GM18499 (cell line): ENCODE data around the gene CA5A.
"Not testable (repeated sequence)": the region's sequence is repeated elsewhere in the genome, so short reads cannot be mapped to it uniquely, and the experiment has no call there.

Experiments
- ATAC-seq: cut with Tn5 transposase; IDR thresholded peaks from one replicate; pipeline ENCODE4 v1.9.1; 2021; ENCODE audit warnings: moderate number of reproducible peaks; ENCODE audit not compliant: insufficient read depth, unreplicated experiment

CA5A gene

DNA sequence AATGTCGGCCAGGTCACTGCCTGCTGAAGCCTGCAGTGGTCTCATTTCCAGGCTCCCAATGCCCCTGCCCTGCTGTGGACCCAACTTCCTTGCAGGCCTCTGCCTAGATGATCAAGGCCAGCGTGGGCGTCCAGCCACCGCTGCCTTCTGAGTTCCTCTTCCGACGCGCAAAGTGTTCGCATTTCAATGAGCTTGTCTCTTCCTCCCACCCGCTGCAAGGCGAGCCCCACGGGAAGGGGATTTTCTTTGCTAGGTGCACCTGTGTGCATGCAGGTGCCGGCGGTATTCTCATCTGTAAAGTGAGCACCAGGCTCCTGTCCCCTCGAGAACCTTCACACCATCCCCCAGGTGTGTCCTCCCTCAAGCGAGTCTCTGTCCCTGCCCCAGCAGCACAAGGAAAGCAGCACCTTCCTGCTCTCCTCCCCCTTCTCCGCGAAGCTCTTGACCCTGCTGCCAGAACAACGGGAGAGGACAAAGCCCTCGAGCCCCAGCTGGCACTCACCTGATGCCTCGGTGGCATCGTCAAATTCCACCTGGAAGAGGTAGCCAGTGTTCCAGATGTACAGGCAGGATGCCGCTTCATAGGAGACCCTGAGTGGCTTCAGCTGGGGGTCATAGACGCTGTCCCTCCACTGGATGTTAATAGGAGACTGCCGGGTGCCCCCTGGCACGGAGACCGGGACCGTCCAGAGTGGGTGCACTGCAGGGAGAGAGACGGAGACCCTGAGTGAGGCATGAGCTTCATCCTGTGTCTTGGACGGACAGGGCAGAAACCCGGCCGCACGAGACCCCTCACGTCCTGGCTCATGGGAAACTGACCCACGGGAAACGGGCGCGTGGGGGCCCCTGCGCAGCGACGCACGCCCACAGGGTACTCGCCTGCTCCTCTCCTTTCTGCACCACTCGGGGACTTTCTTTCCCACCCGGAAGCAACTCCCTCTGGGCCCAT is 9.8 kb downstream of the CA5A start:
- ATAC-seq = no peak

DNA sequence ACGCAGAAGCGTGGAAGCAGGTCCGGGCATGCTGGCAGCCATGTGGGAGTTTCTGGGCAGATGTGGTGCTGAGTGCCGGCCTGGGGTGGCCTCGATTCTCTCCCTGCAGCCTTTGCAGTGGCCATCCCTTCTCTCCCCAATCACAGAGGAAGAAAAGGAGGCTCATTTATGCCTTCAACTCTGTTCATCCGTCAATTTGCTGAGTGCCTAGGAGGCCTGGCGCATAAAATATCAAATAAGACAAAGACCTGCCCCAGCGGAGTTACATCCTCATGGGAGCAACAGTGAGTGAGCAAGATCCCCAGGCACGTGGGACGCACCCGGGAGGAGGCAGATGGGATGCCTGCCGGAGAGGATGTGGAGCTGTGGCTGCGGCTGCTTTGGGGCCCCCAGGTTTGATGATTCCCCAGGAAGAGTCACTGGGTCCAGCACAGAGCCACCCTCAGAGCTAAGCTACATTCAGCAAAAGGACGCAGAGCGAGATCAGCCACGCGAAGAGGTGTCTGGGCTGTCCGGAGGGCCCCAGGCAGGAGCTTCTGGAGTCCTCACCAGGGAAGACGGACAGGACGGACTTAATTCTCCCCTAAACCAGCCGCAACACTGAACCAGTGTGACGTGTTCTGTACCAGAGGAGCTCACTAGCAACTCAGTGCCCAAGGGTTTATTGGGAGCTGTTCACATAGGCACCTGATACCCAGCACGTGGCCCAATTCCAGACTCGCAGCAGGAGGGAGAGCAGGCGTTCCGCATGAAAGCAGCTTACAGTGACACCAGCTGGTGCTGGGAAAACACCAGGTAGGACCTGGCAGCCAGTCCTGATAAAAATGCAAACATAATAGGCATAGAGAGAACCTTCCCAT is 11.3 kb downstream of the CA5A start:
- ATAC-seq = no peak

DNA sequence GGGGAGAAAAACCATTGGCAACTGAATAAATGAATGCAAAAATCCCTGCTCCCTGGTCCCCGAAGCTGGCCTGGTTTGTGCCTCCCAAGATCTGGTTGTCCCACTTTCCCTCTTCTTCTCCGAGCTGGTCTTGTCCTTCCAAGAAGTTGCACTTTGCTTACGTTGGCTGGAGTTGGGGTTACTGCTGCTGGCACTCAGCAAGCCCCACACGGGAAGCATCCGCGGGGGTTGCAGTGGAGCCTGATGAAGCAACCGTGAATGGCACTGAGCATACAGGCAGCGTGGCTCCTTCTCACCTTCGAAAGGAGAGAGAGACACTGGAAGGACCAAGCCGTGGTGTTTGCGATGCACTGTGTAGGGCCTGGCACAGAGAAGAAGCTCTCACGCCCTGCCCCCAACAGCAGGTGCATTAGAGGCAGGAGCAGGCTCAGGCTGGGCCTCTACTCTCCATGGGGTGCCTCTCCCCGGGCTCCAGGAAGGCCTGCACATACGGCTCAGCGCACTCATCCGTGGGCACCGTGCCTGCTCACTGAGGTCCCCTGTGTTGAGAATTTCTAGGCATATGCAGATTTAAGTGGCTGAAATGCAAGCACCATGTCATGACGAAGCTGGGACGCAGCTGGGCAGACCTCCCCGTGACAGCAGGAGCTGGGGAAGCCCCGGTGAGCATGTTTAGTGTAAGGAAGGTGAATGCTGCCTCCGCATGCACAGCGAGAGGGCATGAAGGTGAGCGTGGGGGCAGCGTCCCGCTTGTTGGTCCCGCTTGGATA is 12.1 kb downstream of the CA5A start:
- no peak for ATAC-seq

DNA sequence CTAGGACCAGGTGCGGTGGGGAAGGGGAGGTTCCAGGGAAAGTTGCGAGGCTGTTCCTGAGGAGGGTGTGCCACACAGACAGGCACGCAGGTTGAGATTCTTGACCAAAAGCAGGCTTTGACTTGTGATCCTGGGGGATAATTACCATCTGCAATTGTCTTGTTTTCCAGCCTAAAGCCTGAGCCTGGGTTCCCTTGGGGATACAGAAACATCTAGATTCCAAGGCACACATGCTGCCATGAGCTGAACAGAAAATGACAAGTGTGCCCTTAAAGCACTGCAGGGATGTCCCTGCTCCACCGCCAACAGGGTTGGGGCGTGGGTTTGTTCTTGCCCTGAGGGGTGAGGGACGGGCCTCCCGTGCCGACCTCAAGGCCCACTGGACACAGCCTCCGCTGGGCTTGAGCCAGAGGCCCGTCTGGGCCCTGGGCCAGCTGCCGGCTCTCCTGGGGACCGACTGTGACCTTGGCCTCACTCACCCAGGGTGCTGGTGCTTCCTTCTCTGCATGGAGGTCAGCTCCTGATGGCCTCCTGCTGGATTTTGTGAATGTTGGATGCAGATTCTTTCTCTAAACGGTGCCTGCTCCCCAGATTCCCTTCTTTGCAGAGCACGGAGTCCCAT is 14.0 kb downstream of the CA5A start:
- no peak for ATAC-seq

DNA sequence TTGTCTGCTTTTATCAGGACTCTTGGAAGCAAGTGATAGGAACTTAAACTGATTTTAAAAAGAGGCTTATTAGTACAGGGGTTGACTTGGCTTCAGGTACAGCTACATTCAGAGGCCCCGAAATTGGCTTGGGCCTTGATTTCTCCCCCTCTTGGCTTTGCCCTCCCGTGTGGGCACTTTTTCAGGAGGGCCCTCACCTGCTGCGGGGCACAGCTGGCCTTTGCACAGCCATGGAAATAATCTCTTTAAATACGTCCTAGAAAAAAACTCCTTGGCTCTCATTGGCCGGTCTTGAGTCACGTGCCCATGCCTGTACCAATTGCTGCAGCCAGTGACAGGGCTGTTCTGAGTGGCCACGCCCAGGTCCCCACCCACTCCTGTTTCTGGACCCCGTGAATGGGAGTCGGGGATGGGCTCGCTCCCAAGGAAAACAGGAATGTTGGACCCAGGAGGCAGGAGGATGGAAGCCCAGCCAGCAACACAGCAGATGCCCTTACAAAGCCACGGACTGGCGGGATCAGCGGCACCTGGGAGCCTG is 15.0 kb downstream of the CA5A start:
- ATAC-seq = no peak

DNA sequence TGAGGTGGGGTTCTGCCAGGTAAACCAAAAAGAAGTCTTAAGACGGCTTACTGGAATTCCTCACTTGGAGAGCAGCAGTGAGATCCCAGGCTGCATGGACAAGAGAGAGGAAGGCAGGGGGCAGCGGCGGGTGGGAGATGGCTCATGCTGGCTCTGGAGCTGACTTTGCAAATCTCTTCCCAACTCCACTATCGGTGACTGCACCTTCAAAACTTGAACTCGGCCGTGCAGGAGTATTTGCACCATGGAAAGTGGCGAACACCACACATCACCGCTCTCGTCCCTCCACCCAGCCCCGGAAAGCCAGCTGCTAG is 16.7 kb downstream of the CA5A start:
- ATAC-seq = no peak

DNA sequence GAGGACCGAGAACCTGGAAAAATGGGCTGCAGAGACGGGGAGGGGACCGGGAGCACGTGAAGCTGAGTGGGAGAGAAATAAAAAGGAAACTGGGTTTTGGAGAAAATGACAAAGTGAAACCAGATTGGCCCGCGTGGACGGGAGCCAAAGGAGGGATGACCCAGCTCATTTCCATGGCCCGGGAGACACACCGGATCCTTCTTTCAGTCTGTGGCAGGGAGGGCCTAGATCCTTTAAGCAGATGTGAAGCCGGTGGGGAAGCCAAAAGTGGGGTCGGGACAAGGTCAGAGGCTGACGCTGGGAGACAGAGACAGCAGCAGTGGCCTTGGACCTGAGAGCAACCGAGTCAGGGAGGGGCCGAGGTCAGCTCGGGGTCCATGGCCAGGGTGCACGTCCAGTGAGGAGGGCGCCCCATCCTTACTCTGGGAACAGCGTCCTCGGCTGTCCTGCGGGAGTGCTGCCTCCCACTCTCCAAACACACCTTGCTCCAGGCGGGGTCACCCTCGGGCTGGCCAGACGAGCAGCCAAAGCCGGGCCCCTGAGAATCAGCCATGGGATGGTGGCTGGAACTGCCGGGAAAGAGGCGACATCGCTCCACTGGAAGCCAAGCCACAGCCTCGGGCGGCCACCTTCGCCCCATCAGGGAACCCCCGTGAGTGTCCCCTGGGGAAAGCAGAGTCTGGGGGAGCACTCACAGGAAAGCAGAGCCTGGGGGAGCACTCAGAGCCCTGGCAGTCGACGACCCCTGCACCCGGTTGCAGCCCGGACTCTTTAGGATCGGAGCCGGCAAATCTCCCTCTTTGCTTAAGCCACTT is 17.3 kb downstream of the CA5A start:
- ATAC-seq = no peak

DNA sequence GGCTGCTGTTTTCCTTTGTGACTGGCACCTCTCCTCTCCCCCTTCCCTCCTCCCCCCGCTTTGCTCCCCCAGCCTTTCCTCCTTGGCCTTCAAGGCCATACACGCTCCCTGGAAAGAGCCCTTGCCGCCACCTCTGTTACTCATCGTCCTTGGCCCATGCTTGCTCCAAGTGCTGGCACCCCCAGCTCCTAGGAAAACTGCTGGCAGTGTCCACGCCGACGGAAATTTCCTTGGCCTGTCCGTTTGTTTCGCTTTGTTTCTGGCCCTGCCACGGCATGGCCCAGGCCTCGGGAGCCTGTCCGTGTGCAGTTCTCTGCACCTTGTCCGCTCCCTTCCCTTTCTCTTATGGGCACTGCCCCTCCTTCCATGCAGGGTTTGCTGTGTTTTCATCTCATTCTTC is 18.0 kb downstream of the CA5A start:
- ATAC-seq = no peak

DNA sequence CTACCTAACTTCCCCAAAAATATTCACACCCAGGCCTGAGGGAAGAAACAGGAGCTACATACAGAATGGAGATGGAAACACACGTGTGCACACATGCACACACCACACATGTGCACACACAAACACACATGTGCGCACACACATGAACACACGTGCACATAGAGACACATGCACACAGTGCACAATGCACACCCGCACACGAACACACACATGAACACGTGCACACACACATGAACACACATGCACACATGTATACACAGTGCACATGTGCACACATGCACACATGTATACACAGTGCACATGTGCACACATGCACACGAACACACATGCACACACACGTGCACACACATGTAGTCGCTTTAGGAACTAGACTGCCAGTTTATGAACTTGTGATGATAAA is 18.8 kb downstream of the CA5A start:
- no peak for ATAC-seq

DNA sequence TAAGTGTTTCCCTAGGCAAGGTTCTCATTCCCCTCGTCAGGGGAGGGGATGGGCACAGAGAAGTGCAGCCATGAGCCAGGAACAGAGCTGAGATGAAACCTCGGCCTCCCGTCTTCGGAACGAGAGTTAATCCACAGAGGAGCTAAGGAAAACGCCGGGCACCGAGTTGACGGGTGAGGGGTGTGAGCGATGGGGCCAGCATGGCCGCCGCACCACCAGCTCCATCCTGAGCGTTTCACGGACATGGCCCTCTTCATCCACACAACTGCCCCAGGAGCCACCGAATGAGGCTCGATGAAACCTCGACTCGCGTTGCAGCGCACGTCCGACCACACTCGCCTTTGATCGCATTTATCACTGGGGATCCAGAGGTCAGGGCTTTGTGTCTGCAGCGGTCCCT is 21.5 kb downstream of the CA5A start:
- ATAC-seq = no peak

DNA sequence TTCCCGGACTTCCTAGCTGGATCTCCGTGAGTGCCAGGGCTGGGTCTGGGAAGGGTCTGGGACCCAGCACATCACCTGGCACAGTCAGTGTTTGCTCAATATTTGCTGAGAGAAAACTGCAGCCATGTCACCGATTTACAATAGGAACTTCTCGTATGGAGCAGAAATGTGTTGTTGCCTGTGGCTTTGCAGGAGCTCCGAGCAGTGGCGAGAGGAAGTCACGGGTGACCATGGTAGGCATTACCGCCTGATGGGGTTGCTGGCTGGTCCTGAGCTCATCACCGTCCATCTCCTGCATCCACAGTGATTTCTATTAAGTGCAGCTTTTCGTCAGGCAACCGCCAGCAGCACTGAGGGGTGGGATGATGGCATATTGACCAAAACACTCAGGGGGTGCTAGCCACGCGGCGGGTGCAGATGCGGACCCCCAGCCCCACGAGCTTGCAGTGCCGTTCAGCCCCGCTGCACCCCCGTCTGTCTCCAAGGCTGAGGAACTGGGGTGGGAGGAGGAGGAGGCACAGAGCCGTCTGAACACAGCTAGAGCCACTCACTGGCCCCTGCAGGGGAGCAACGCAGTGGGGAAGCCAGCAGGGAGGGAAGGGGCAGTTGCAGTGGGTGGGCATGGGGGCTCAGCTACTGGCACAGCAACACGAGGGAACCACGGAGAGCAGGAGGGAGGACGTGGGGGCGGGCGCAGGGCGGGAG is 22.2 kb downstream of the CA5A start:
- ATAC-seq = not testable (repeated sequence)

DNA sequence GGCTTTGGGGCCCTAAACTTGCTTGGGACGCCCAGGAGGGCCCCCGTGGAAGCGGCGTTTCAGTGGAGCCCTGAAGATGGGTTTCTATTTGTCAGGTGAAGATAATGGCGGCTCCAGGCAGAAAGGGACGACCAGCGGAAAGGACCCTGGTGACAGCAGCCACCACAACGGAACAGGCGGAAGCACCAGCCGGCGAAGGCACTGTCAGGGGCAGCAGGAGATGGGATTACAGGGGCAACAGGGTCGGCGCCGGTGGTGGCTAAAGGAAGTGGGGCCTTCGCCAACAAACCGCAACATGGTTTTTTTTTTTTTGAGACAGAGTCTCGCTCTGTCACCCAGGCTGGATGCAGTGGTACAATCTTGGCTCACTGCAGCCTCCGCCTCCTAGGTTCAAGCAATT is 23.6 kb downstream of the CA5A start:
- not testable (repeated sequence) for ATAC-seq

DNA sequence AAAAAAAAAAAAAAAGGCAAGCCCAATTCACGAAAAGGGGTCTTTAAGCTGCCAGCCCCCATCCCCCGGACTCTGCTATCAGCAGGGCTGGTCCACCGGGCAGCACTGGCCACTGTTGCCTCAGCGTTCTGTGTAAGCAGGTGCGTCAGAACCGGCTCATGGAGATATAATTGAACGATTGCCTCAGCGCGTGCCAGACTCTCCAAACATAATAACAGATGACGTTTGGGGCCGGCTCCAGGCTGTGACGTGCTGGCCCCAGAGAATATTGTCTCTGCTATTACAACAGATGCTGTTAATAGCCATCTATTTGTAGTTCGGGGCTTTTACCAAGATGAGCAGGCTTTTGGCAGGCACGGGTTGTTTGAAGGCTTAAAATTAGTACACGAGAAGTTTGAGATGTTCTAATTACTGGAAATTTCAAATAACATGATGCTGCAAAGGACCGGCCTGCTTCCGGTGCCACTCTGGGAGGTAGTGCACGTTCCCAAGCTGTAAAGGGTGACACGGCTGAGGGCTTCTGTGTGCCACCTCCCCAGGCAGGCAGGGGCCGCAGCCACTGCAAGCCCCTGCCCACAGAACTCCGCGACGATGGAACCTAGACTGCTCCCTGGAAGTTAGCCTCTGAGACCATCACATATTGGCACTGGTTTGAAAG is 25.1 kb downstream of the CA5A start:
- not testable (repeated sequence) for ATAC-seq

DNA sequence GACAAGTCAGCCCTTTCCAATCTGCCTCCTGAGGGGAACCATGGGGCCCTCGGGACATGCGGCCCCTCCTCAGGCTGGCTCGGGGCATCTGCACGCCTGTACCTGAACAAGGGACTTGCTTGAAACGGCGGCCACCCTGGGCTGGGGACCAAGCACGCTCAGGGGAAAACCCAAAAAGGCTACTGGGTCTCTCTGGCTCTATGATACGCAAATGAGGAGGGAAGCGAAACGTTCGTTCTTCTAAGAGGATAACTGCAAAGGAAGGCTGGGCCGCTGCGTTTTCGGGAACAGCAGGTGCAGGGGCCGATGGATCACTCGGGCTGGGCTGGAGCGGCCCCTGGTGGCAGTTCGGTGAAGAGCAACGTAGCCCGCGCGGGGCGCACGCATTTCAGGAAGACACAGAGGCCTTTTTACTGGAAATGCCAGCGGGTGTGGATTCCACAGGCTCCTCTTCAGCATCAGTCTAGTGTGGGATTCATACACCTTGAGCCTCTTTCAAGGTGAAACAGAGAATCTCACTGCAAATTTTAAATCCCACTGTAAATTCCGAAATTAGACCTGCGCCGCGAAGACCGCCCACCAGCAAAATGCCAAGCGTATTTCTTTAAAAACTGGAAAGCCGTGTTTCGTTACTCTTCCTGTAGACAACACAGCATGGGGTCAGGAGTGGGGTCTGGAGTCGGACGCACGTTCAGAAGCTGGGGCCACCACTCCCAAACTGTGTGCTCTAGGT is 27.0 kb downstream of the CA5A start:
- ATAC-seq = not testable (repeated sequence)

DNA sequence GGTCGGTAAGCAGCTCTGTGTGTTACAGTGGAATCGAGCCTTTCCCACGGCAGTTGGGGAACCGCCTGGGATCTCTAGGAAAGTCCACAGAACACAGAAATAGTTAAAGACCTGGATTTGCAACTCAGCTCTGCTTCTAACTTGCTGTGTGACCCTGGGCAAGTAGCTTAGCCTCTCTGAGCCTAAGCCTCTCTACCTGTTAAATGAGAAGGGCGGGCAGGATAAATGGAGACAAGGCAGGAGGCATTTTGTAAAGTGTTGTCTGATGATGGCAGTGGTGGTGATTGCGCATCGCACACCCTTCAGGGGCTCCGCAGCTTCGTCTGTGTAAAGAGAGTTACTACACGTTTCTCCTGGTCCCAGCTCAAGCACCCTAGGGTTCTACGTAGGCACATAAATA is 28.2 kb downstream of the CA5A start:
- not testable (repeated sequence) for ATAC-seq

DNA sequence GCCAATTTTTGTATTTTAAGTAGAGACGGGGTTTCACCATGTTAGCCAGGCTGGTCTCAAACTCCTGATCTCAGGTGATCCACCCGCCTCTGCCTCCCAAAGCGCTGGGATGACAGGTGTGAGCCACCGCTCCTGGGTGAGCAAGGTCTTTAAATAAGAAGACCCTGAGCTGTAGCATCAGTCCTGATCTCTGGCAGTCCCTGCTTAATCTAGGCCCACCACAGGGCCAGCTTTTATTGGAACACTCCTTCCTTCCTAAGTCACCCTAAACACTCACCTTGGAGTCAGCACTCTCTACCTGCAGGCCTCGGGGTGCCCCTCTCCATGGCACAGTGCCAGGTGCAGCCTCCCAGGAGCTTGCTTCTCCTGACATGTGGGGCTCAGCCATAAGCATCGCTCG is 30.8 kb downstream of the CA5A start:
- not testable (repeated sequence) for ATAC-seq

DNA sequence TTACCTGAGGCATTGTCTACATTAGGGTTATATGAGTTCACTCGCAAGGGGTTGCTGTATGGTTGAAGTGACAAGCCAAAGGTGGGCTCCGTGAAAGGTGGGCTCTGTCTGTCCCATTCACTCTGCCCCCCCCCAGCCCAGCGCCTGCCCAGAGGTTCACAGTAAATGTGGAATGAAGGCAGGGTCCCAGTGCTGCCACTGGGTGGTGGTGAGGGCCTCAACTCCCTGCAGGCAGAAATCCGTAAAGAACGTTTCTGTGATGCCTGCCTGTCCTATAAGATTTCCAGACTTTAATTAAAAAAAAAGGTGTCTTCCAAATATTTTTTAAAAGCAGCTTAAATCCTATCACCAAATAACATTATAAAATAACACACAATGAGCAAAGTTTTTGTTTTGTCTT is 31.4 kb downstream of the CA5A start:
- ATAC-seq = not testable (repeated sequence)
